HG03378 (cell line): ENCODE results near the gene CDPF1.

Source experiments
- ATAC-seq: cut with Tn5 transposase; IDR thresholded peaks from one replicate; pipeline ENCODE4 v1.9.1; 2021; ENCODE audit warnings: mild to moderate bottlenecking, moderate library complexity; ENCODE audit not compliant: unreplicated experiment

The CDPF1 gene

GRCh38 chr22:46259374-46259773 is 9.3 kb upstream of the CDPF1 start:
- ATAC-seq: no peak

GRCh38 chr22:46256358-46256958 is 6.4 kb upstream of the CDPF1 start:
- no peak for ATAC-seq

DNA sequence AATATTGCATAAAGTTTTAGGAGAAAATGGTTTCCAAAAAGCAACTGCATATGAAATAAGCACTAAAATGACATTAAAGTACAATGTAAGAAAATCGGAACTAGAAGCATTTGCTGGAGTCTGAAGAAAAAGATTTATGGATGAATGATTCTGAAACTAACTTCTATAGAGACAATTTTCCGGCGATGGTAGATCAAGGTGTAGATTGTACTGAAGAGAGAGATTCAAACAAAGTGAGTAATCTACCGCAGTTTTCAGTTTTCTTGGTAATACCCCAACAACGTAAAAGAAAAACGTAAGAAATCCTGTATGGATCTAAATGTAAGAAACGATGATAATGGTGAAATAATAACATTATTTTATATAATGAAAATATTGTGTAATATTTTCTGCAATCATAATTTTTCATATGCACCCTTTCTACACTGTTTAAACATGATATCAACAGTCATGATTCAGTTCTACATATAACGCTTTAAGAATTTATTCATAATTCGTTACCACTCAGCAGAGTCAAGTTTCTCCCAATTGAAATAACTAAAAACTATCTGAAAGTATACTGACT is 1.8 kb upstream of the CDPF1 start:
- no peak for ATAC-seq

- ATAC-seq: no peak
These were observed 1.2 kb upstream of the CDPF1 start for GRCh38 chr22:46251266-46251665.

DNA sequence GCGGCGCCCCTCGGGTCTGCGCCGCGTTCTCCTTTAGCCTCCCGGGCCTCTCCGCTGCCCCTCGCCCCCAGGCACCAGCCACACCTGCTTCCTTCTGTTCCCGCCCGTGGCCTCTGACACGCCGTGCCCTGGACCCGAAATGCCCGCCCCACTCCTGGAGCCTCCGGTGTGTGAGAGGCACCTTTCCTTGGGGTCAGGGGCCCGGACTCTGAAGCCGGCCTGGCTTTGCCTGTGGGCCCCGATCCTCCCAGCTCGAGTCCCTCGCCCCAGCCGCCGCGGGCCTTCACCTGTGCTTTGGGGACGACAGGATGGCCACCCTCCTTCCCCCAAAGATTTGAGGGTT is 661 bp upstream of the CDPF1 start:
- no peak for ATAC-seq

DNA sequence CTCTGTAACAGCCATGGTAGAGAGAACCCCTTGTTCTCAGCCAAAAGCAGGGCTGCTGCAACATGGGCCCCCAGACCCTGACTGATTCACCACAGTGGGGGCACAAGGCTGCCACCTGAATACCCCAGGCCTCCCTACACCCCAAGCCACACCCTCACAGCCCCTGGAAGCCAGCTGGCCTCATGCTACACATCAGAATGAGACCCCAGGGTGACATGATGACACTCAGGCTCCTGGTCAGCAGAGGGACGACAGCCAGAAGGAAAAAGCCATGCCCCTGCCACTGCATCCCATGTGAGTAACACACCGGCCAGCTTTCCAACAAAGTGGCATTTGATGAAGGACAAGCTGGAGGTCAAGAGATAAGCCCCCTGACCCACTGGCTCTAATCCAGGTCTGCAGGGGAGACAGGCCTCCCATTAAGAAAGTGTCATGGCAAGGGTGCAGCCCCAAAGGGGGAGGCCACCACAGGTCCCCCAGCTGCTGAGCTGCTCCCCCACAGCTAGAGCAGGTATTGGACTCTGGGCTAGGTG is 2.6 kb downstream of the CDPF1 start:
- no peak for ATAC-seq

DNA sequence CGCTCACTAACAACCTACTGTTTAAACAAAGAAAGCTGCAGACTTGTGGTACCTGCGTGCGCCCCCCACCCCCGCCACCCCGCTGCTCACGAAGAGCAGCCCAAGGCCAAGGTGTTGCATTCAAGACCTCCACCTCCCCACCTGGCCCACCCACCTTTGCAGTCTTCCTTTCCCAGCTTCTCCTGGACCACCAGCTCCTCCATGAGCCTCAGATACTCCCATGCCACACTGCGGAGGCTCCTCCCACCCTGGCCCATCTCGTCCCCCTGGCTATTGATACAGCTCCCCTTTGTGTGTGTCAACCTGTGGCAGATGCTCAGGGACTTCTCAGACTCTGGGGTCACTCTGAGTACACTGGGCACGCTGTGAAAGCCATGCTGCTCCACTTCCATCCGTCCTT is 3.9 kb downstream of the CDPF1 start:
- no peak for ATAC-seq

DNA sequence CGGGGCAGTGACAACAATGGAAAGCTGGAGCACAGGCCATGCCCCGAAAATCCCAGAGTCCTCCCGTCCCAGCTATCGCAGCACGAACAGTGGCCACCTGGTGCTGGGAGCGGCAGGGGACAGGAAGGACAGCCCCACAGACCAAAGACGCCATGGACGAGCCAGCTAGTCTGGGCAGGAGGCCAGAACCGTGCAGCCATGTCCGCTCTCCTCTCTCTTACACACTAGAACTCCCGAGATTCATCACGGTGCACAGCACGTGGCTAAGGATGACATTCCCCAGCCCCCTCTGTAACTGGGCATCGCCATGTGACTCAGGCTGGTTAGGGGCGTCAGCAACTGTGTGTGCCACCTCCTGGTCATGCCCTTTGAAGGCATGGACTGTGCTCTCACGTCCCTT is 4.6 kb downstream of the CDPF1 start:
- no peak for ATAC-seq

DNA sequence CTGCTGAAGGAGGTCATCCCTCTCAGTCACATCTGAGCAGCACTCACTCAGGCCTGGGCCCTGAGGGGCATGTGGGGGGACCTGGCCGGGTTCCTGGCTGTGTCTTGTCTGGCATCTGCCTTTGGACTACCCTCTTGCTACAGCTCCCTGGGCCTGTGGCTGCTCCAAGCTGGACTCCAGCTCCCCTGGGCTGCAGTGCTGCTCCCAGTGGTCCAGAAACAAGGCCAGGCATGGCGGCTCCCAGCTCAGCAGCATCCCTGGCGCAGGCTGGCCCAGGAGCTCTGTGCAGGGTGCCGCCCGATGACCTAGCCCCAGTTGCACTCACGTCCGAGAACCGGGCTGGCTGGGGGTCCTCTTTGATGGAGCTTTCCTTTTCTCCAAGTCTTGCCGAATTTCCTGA is 5.3 kb downstream of the CDPF1 start:
- no peak for ATAC-seq

- ATAC-seq: no peak
These were observed 8.0 kb downstream of the CDPF1 start for GRCh38 chr22:46242076-46242475.

GRCh38 chr22:46241396-46242007 is 8.6 kb downstream of the CDPF1 start:
- no peak for ATAC-seq

DNA sequence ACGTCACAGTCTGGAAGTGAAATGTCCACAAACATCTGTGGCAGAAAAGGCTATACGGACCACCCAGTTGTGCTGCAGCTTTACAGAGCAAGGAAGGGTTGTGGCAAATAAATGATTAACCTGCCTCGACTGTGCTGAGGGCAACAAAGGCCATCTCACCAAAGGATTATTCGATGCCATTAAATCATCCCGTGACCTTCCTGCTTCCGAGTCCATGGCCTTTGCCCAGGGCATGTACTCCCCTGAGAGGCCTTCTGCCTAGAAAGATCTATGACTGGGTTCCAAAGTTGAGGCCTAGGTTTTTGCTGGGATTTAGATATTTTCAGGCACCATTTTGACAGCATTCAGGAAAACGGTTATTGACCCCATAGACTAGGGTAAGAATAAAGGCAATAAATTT is 9.2 kb downstream of the CDPF1 start:
- no peak for ATAC-seq

- no peak for ATAC-seq
These were observed 9.6 kb downstream of the CDPF1 start for GRCh38 chr22:46240506-46240905.

GRCh38 chr22:46240073-46240472 is 10.0 kb downstream of the CDPF1 start:
- ATAC-seq: no peak

DNA sequence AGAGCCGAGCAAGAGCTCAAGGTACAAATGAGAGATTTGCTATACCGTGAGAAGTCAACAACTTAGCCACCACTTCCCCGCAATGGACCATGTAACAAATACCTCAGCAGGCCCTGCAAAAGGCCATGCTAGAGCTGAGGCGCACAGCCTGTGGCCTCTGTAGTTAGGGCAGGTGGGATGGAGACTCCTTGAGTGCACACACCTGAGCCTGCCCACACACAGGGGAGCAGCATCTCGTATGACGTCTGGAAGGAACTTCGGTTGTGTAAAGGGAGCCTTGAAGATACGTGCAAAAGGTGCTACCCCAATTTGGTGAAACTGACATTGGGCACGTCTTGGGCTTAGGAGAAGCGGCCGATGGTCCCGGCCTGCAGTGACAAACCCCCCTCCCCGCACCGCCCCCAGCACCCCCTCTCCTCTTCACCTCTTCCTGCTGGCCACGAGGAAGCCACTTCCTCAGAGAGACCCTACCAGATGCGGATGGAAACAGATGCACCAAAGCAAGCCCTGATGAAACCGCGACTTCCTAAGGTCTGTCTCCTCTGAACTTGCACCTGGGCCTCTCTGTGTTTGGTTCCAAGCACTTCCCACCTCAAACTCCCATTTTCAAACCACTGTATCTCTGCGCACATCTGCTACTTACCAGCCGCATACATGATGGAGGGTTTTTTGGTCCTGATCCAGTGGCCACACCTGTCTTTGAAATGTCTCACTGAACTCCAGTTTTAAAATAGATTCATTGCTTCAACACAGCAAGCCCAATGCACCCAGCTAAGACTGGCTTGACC is 10.6 kb downstream of the CDPF1 start:
- no peak for ATAC-seq

DNA sequence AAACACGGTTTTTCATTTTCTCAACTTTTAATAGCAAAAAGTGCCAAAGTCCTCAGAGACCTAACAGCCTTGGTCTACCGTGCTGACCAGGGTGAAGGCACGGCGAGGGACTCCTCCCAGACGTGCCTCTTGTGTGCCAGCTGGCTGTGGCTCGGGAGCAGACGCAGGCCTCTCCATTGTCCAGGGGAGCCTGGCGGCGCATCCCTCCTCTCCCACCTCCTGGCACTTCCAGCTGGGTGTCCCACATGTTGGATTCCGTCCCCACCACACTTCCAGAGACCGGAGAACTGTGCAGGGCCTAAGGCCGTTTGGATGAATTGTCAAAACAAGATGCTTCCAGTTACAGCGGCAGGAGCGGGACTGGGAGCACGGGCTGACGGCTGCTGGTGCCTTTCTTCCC is 11.6 kb downstream of the CDPF1 start:
- ATAC-seq: no peak

DNA sequence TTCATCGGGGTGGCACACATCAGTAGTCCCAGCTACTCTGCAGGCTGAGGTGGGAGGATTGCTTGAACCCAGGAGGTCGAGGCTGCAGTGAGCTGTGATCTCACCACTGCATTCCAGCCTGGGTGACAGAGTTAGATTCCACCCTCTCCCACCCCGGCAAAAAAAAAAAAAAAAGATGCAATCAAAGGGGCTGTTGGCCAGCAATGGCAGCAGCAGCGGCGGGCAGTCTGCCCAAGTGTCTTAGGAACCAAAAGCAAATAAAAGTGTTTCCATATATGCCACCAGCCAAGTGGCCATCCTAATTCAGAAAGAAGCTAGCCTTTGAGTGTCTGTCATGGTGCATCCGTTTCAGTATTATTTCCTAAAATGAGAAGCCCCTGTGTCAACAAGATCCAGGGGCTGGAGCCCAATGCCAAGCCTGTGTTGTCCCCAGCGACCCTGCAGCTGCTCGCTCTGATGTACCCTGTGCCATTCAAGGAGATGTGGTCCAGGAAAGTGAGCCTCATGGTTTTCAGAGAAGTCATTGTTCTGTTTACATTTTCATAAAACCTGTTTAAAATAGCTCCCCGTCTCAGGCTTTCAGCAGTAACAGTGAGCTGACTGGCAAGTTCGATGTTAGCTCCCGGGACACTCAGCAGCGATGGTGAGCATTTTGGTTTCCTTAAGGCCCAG is 12.5 kb downstream of the CDPF1 start:
- ATAC-seq: no peak

GRCh38 chr22:46234969-46235368 is 15.1 kb downstream of the CDPF1 start:
- no peak for ATAC-seq

DNA sequence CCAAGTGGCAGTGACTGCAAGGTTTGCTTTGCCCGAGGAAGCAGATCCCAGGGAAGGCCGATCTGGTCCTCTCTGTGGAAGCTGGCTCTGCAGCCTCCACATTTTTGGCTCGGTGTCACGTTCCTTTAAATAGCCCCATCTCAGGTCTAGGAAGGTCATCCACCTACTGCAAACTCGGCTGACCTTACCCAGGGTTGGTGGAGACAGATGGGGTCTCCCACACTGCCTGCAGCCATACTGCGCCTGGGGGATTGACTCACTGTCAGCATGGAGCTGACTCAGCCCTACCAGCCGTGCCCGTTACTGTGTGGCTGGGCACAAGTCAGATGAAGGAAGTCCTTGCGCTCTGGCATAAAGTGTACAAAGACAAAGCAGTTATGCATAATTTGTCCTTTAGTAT is 16.9 kb downstream of the CDPF1 start:
- ATAC-seq: no peak

DNA sequence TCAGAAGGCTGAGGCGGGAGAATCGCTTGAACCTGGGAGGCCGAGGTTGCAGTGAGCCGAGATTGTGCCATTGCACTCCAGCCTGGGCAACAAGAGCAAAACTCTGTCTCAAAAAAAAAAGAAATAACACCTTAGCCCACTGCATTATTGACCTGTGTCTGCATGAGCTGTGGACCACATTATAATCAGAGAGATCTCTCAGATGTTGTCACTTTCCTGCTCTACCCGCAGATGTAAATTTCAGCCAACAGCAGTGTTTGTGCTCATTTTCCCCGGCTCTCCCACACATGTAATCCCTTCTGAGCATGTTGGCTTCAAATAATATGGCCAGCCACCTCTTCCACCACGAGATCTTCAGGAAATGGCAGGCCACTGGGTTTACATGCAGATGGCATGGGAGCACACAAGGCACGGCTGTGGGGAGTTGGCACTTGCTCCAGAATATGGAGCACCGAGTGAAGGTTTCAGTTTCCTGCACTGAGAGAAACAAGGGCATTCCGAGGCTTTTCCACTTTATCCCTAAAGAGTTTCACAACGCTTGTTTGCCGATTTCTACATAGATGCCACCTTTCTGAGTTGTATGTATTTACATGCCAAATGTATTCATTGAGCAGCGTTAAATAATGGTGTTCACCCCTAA is 19.7 kb downstream of the CDPF1 start:
- no peak for ATAC-seq

DNA sequence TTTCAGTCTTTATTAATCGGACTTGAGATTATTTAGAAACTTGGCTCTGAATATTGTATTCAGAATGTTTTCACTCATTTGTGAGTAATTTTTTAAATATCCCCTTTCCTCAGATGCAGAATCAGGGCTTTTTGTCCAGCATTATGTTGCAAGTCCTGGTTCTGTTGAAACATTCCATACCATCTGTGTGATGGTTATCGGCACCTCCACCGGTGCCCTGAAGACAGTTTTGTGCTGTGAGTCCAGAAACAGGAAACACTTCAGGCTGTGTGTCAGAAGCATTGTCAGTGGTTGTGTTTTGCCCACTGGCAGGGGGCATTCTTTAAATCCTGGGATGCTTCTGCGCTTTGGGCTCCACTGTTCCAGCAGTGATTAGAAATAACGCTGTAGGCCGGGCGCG is 20.4 kb downstream of the CDPF1 start:
- ATAC-seq: no peak
